Stimulated activated CD8-positive, alpha-beta memory T cell treated with anti-CD3 and anti-CD28 coated beads, Interleukin-2, amount 100 ng/mL, for 48 hours (primary cell): ENCODE measurements around the gene ATG4B.
A peak's percentile ranks its signal among the peaks of the same experiment; 100 is the strongest.

ENCODE experiments used
- DNase-seq, 2 donors: peaks; one replicate each; pipeline ENCODE4 v3.0.0-alpha.2; 2020; ENCODE audit warnings: low read depth in 2 of 2

The ATG4B gene

DNA sequence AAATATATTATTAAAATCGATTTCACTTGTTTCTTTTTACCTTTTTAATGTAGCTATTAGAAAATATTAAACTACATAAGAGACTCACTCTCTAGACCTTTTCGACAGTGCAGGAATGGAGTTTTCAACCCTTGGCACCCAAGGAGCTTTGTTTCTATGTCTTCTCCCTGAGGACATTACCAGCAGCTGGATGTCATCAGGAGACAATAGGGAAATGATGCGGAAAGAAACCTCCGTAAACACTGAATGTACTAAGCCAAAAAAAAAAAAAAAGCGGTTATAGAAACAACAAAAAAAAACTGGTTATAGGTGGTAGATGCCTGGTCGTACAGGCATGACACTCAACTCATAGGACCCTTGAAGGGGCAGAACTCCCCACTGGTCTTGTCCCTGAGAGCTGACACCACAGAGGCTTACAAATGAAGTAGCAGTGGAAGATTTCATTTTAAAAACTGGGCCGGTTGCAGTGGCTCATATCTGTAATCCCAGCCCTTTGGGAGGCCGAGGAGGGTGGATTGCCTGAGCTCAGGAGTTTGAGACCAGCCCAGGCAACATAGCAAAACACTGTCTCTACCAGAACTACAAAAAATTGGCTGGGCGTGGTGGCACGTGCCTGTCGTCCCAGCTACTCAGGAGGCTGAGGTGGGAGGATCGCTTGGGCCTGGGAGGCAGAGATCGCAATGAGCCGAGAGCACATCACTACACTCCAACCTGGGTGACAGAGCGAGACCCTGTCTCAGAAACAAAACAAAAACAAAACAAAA is 24.3 kb upstream of the ATG4B start:
- DNase-seq: no peak

DNA sequence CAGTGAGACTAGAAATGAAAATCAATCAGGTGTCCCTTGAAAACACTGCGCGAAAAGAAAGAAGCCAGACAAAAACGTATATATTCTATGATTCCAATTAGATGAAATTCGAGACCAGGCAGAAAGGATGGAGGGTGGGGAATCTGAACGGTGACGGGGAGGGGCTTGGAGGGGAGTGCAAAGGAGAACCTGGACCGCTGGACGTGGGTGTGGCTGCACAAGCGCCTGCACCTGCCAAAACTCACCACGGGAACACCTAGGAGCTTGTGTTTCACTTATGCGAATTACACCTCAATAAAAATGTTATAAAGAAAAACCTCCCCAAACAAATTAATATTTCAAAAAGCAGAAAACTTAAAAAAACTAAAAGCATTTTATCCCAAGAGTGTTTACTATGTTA is 22.5 kb upstream of the ATG4B start:
- no peak for DNase-seq

DNA sequence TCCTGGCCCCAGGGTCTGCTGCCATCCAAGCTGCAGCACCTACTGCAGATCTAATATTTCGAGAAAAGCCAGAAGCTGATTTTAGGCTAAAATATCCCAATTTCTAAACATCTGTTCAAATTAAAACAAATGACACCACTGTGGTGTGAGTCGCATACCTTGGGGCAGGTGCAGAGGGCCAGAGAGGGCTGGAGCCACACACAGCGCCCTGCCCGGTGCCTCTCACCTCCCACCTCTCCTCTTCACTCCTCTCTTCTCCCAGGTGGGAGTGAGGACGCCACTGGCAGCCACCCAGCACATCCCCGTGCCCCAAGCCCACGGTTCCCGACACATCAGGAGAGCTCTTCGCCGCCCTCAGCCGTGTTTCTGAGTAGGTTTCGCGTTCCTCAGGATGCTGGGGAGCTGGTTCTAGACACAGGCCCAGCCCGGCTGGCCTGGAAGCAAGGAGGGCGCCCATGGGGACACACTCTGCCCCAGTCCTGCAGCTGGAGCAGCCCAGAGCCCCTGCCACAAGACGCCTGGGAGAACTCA is 21.9 kb upstream of the ATG4B start:
- DNase-seq: no peak

DNA sequence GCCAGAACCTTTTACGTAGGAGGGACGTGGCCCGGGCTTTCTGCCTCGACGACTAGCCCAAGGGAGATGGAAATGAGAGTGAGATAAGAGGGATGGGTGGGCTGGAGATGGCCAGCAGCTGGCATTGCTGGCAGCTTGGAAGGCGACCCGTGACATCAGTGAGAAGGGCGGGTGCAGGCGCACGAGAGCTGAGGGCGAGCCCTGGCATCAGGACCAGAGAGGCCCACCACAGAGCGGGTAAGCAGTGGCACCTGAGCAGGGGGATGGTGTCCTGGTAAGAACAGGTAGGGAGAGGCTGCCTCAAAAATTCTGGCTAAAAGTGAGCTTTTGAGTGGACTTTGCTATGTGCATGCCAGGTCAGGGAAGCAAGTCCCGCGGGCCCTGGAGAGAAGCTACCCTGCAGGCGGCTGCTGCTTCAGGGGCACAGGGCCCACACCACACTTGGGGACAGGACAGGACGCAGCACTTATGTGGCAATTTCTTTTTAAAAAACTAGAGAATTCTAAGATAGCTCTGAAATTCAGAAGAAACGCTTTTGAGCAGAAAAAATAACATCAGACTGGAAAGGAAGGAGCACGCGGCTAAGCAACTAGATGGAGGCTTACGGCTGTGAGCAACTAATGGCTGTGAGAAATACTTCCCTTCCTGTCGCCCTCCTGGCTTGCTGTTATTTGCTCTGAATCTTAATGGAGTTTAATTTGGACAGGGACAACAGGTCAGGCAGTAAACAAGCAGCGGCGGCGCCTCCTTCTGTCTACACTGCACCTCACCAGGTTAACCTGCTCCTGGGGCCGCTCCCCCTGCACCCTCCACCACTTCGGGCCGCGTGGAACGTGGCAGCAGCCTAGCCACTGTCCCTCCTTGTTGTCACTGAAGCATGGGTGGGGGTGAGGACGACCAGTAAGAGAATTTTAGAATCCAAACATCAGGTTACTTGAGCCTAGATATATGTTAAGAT is 21.0 kb upstream of the ATG4B start:
- DNase-seq: no peak

DNA sequence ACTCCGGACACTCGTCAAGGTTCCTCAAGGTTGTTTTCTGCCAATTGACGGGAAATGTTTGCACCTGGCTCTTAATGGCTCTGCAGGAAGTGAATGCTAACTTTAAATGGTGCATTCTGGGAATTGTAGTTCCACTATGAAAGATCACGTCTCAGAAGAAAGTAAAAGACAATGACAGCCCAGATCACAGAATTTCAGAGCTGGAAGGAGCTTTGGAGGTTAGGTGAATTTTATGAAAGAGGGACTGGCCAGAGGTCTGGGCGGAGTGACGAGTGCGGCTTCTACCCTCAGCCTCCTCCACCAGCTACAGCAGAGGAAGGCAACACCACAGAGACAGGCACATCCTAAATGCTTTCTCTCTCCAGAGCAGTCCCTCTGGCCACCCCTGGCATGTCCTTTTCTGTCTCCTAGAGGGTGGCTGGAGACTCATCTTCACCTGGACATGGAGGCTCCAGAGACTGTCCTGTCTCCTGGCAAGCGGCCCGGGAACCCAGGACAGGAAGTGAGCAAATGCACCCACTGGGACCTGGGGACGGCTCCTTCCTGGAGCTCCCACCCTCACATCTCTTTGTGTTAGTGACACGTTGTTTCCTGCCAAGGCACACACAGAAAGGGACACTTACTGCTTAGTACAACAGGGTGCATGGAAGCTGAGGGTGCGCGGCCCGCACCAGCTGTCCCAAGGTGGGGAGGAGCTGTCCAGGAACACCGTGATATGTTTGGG is 19.9 kb upstream of the ATG4B start:
- no peak for DNase-seq

DNA sequence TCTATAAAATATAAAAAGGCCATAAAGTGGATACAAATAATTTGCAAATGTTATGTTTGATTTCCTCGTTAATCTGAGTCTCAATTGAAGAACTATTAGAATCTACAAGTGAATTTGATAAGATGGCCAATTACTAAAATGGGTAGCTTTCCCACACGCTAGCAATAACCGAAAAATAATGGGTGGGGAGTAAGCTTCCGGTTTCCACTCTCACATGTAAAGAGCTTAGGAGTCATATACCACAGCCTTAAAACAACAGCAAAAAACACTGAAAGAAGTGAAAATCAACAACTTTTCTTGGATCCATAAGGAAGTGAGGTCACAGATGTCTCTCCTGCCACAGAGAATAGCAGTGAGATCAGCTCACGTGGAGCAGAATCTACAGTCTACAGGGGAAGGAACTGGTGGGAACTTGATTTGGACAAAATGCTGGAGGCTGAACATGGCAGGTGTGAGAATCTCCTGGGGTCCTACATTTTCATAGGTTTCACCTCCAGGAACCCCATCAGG is 19.1 kb upstream of the ATG4B start:
- DNase-seq: no peak

DNA sequence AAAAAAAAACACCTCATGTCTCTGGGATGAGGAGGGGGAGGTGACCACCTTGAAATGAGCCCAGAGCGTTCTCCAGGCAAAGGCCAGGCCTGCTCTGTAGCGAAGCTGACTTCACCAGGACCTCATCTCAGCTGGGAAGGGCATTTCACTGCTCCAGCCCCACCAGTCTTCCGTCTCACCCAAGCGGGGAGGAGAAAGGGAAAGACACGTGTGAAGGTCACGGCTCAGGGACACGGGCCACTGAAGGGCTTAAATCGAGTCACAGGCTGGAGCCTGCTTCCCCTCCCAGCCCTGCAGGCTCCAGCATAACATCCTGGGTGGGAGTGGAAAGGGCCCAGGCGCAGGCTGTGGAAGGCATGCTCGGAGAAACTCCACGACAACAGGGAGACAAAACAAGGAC is 18.7 kb upstream of the ATG4B start:
- DNase-seq: no peak

DNA sequence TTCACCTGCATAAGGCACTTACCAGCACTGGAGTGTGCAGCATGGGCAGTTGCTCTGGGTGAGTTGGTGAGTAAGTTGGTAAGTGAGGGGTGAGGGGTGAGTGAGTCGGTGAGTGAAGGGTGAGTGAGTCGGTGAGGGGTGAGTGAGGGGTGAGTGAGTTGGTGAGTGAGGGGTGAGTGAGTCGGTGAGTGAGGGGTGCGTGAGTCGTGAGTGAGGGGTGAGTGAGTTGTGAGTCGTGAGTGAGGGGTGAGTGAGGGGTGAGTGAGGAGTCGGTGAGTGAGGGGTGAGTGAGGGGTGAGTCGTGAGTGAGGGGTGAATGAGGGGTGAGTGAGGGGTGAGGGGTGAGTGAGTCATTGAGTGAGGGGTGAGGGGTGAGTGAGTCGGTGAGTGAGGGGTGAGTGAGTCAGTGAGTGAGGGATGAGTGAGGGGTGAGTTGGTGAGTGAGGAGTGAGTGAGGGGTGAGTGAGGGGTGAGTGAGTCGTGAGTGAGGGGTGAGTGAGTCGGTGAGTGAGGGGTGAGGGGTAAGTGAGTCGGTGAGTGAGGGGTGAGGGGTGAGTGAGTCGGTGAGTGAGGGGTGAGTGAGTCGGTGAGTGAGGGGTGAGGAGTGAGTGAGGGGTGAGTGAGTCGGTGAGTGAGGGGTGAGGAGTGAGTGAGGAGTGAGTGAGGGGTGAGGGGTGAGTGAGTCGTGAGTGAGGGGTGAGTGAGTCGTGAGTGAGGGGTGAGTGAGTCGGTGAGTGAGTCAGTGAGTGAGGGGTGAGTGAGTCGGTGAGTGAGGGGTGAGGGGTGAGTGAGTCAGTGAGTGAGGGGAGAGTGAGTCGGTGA is 17.7 kb upstream of the ATG4B start:
- DNase-seq: peak in 1 of 2 donors; percentile 23

DNA sequence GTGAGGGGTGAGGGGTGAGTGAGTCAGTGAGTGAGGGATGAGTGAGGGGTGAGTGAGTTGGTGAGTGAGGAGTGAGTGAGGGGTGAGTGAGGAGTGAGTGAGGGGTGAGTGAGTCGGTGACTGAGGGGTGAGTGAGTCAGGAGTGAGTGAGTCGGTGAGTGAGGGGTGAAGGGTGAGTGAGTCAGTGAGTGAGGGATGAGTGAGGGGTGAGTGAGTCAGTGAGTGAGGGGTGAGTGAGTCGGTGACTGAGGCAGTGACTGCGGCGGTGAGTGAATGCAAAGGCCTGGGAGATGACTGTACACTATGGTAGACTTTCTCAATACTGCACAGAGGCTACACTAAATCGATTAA is 17.1 kb upstream of the ATG4B start:
- DNase-seq: peak in 1 of 2 donors; percentile 63

DNA sequence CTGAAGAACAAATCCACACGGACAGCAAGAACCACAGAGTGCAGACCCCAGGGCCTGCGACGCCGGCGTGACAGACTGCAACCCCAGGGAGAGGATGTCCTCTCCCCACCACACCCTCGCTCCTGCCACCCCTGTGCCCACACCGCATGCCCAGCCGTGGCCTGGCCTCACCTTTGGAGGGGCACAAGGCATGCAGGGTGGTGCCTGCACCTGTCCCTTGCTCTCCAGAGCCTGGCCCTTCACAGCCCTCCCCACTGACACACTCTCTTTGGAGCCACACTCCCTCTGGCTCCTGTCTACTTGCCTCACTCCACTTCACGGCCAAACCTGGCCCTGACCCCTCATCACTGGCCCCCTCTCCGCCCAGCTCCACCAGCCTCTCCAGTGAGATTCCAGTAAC is 9.8 kb upstream of the ATG4B start:
- DNase-seq: no peak

DNA sequence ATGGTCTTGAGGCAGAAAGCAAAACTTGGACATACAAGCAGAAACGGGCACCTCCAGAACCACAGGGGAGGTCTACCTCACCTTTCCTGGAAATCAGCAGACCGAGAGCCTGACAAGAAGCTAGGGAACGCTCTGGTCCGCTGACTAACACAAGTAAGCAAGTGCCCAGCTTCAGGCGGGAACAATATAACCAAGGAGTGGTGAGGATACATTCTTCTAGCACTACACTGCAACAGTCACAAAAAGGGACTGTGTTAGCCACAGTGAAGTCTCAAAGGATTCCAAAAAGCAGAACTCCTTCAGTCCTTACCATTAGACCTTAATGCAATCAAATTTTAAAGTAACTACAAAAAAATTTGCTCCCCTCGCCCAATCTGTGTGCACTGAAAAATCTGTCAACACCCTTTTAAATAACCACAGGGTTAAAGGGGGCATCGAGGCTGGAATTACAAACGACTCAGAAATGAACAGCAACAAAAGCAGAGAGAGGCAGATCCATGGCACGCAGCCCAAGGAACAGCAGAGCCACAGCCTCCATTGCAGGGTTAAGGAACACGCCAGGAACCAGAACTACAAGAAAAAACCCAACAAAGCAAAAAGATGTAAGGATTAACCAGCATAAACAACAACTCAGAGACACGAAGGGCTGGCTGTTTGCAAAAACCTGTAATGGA is 7.6 kb upstream of the ATG4B start:
- no peak for DNase-seq

DNA sequence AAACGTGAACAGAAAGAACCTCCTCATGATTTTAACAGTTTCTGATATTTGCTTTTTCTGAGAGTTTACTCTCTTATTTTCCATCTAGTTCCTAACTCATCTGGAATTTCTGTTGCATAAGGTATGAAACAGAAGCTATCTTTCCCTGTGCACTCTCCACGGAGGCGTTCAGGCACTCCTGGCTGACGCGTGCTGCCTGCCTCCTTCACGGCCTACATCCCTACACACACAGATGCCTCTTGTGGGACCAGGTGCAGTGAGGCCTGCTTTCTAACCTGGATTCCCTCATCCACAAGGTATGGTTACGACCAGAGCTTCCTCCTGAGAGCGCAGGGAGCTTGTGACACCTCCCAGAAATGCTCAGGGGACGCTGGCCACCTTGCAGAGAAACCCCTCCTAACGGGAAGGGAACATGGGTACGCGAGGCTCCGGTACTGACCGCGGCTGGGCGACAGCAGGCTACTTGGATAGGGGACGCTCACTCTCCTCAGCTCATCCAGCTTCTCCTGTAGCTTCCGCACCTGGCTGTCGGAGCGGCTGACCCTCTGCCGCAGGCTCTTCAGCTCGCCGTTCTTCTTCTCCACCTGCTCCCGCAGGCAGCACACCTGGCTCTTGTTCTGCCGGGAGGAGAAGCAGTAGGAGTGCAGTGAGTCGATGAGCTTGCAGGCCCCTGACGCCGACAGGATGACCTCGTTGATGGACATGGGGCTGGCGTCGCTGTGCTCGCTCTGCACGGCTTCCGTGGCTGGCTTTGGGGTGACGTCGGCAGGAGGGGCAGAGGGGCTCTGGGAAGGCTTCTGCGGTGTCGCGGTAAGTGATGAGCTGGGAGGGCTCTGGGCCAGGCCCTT is 4.8 kb upstream of the ATG4B start:
- DNase-seq: no peak

DNA sequence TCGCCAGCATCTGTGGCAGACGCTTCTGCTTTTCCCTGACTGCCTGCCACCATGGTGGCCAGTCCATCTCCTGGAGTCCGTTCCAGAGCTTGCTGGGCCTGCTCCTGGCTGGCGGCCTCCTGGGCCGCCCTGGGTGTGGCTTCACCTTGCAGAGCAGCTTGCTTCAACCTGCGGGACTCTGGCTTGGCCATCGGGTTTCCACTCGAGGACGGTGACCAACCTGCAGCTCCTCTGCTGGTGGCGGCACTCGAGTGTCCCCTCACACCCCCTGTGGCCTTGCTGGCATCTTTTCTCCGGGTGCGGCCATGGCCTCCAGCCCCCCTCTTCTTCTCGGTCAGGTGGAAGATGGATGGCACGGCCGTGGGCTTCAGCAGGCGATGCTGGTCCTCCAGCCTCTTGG is 3.9 kb upstream of the ATG4B start:
- DNase-seq: no peak

DNA sequence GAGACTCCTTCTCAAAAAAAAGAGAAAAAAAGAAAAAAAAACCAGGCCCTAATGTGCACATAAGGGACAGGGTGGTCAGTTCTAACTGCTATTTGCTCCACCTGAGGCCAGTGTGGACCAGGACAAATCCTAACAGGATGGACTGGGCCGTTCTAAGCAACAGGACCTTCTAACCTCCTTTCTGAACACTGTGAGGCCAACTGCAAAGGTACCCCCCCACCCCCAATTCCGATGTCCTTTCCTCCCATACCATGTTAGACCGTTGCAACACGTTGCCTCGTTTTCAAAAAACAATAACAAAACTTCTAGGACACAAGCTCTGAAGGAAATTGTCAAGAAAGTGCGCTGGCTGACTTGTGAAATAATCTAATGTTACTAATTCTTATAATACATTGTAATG is 1.7 kb upstream of the ATG4B start:
- no peak for DNase-seq

DNA sequence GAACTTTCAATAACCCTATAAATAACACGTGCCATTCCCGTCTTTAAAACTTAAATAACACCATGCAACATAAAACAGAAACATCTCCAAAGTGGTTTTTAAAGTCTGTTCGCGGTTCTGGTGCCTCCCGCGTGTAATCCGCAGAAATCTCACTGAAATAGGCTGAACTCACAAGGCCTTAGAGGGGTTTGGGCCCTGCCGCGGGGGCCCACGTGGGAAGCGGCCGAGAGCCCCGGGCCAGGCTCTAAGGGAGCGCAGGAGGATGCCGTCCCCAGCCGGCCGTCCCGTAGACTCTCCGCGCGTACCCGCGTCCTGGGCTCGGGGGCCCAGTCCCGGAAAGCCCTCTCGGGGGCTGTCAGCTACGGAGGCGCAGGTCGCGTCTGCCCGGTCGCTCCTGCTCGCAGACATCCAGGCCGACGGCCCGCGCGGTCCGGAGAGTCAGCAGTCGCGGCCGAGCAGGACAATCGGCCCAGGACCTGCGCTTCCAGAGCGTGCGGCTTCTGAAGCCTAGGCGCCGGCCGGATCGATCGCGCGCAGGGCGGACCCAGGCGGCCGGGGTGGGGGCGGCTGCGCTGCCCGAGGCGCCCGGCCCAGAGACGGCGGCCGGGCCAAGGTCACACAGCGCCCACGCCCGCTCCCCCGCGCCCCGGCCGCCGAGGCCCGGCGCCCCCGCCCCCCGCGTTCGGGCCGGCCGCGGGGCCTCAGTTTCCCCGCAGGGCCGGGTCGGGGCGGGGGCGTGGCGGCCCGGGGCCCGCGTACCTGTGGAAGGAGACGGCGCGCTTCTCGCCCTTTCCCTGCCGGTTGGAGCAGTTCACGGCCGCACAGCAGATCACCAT is 1.1 kb upstream of the ATG4B start:
- DNase-seq: peak; percentile 20 to 26

DNA sequence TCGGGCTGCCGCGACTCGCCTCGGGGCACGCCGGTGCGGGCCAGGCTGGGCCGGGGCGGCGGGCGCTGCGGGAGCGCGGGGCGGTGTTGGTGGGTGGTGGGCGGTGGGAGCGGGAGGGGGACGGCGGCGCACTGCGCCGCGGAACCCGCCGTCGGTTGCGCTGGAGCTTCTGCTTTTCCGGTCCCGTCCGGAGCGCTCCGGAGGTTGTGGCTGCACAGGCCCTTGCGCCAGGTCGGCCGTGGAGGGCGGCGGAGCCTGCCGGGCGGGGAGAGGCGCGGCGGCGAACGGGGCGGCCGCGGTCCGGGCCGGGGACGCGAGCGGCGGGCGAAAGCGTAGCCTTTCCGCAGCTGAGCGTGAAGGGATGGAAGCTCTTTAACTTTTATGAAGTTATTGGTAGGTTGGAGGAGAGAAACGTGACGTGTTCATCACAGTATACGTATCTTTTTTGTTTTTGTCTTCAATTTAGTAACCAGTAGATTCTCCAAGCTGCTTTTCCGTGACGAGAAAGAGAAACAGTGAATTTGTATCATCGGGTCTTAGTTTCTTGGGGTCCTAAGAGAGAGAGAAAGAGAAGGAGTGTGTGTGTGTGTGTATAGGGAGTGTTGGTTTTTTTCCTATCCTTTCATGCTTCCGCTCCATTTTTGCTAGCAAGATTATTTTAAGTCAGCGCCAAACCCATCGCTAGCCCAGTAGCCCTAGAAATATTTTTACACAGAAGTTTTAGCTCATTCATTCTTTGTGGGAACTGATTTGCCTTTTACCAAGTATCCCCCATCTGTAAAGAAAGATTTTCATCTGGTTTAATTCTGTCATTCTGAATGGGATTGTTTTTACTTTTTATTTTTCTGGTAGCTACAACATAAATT is 535 bp downstream of the ATG4B start:
- peak in 1 of 2 donors; percentile 41 for DNase-seq

DNA sequence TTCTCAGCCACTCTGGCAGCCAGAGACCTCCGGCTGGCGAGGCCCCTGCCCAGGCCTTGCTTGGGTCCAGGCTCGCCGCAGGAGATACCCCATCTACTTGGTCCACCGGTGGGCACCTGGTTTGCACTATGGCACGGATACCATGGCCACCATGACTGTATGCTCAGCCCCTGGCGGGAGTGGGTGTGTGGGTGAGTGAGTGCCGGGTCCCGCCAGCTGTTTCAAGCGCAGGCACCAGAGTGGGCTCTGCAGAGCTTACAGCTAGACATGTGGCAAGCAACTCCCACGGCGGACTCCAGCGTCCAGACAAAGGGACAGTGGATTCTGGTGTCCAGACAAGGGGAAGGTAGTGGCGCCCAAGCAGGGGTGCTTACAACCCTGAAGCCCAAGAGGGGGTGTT is 1.4 kb downstream of the ATG4B start:
- no peak for DNase-seq

DNA sequence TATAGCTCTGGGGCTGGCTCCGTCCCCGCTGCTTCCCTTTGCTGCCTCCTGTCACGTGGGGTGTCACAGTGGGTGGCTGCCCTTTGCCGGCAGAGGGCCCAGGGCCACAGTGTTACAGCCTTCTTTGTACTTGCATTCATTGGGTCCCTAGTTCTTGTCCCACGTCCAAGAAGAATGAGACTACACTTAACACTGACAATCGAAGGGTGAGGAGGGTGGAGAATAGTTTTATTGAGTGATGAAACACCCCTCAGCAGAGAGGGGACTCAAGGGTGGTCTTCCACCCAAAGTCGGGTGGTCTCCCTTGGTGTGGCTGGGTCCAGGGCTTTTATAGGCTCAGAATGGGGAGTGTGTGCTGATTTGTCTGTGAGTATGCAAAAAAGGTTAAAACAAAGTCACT is 1.9 kb downstream of the ATG4B start:
- no peak for DNase-seq
